Measurements from ENCODE around the gene CCDC28B. TPM values are rescaled to one million over a fixed set of nuclear protein-coding genes. Genes with fewer than 3 reads are reported as not detected.

Gene CCDC28B
- total and polyA plus RNA-seq, 2 of the 13 experiments (the other 11 are each of a cell fraction or from before 2014, with no cell fraction given): 2.6 to 3.5 TPM

DNA sequence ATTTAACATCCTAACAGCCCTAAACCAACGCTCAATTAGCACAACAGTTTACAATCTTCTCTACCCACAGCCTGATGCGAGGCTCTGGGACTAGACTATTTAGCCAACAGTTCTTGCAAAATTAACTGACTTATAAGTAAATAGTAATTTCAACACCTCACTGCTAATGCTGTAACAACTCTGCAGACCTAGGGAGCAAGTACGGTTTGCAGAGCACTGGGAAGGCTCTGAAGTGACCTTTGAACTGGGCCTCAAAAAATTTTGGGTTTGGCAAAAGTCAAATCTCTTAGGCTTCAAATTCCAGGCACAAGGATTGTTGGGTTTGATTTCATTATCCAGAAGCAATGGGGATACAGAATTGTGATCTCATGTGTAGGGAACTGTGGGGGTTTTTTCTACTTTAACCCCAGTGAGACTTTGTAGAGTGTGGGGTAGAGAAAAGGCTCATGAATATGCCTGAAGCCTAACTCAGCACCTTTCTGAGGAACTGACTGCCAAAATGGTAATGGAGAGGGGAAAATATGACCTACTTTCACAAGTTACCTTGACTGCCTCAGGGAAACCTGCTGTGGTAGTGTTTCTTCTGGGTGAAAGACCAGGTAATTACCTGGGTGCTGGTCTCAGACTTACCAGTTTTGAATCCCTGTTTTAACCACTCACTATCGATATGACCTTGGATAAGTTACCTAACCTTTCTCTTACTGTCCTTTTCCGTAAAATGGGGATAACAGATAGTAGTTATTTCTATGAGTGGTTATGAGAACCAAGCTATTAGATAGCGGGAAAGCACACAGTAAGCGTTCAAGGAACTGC lies 21.8 kb upstream of the CCDC28B start (continued):
- TF ChIP-seq CENPX (CRISPR knock-in tag; IDR thresholded peaks at IDR 0.05): no peak
- TF ChIP-seq, protein P1, sequence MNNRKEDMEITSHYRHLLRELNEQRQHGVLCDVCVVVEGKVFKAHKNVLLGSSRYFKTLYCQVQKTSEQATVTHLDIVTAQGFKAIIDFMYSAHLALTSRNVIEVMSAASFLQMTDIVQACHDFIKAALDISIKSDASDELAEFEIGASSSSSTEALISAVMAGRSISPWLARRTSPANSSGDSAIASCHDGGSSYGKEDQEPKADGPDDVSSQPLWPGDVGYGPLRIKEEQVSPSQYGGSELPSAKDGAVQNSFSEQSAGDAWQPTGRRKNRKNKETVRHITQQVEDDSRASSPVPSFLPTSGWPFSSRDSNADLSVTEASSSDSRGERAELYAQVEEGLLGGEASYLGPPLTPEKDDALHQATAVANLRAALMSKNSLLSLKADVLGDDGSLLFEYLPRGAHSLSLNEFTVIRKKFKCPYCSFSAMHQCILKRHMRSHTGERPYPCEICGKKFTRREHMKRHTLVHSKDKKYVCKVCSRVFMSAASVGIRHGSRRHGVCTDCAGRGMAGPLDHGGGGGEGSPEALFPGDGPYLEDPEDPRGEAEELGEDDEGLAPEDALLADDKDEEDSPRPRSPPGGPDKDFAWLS (CRISPR knock-in tag; IDR thresholded peaks at IDR 0.05; ENCODE audit: borderline replicate concordance): no peak
- TF ChIP-seq, protein P2, sequence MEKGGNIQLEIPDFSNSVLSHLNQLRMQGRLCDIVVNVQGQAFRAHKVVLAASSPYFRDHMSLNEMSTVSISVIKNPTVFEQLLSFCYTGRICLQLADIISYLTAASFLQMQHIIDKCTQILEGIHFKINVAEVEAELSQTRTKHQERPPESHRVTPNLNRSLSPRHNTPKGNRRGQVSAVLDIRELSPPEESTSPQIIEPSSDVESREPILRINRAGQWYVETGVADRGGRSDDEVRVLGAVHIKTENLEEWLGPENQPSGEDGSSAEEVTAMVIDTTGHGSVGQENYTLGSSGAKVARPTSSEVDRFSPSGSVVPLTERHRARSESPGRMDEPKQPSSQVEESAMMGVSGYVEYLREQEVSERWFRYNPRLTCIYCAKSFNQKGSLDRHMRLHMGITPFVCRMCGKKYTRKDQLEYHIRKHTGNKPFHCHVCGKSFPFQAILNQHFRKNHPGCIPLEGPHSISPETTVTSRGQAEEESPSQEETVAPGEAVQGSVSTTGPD (CRISPR knock-in tag; IDR thresholded peaks at IDR 0.05): peak; percentile 15; the same call in 1 of the 2 replicates
- peak; percentile 6; the same call in 1 of the 3 replicates for TF ChIP-seq MXI1 (IDR thresholded peaks at IDR 0.05; ENCODE audit: borderline replicate concordance, low read depth, low read length)
- TF ChIP-seq, protein P3, sequence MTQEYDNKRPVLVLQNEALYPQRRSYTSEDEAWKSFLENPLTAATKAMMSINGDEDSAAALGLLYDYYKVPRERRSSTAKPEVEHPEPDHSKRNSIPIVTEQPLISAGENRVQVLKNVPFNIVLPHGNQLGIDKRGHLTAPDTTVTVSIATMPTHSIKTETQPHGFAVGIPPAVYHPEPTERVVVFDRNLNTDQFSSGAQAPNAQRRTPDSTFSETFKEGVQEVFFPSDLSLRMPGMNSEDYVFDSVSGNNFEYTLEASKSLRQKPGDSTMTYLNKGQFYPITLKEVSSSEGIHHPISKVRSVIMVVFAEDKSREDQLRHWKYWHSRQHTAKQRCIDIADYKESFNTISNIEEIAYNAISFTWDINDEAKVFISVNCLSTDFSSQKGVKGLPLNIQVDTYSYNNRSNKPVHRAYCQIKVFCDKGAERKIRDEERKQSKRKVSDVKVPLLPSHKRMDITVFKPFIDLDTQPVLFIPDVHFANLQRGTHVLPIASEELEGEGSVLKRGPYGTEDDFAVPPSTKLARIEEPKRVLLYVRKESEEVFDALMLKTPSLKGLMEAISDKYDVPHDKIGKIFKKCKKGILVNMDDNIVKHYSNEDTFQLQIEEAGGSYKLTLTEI (CRISPR knock-in tag; conservative IDR thresholded peaks at IDR 0.05): no peak
- TF ChIP-seq NKX3-1 (CRISPR knock-in tag; IDR thresholded peaks at IDR 0.05): no peak
- no peak for TF ChIP-seq ZKSCAN8 (CRISPR knock-in tag; IDR thresholded peaks at IDR 0.05; ENCODE audit: borderline replicate concordance)
- TF ChIP-seq ARNTL (CRISPR knock-in tag; IDR thresholded peaks at IDR 0.05): no peak
- TF ChIP-seq MEIS2 (CRISPR knock-in tag; IDR thresholded peaks at IDR 0.05): no peak
- TF ChIP-seq, protein P4, sequence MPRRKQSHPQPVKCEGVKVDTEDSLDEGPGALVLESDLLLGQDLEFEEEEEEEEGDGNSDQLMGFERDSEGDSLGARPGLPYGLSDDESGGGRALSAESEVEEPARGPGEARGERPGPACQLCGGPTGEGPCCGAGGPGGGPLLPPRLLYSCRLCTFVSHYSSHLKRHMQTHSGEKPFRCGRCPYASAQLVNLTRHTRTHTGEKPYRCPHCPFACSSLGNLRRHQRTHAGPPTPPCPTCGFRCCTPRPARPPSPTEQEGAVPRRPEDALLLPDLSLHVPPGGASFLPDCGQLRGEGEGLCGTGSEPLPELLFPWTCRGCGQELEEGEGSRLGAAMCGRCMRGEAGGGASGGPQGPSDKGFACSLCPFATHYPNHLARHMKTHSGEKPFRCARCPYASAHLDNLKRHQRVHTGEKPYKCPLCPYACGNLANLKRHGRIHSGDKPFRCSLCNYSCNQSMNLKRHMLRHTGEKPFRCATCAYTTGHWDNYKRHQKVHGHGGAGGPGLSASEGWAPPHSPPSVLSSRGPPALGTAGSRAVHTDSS (CRISPR knock-in tag; conservative IDR thresholded peaks at IDR 0.05): no peak
- TF ChIP-seq ZNF530 (CRISPR knock-in tag; IDR thresholded peaks at IDR 0.05; ENCODE audit: low read depth): no peak
- TF ChIP-seq ATRX (CRISPR knock-in tag; IDR thresholded peaks at IDR 0.05; ENCODE audit: borderline replicate concordance): no peak
- no peak for TF ChIP-seq SNAPC2 (CRISPR knock-in tag; IDR thresholded peaks at IDR 0.05)
- TF ChIP-seq, protein P5, sequence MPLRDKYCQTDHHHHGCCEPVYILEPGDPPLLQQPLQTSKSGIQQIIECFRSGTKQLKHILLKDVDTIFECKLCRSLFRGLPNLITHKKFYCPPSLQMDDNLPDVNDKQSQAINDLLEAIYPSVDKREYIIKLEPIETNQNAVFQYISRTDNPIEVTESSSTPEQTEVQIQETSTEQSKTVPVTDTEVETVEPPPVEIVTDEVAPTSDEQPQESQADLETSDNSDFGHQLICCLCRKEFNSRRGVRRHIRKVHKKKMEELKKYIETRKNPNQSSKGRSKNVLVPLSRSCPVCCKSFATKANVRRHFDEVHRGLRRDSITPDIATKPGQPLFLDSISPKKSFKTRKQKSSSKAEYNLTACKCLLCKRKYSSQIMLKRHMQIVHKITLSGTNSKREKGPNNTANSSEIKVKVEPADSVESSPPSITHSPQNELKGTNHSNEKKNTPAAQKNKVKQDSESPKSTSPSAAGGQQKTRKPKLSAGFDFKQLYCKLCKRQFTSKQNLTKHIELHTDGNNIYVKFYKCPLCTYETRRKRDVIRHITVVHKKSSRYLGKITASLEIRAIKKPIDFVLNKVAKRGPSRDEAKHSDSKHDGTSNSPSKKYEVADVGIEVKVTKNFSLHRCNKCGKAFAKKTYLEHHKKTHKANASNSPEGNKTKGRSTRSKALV (CRISPR knock-in tag; IDR thresholded peaks at IDR 0.05): no peak
- no peak for TF ChIP-seq ZNF652 (CRISPR knock-in tag; IDR thresholded peaks at IDR 0.05; ENCODE audit: borderline replicate concordance, low read depth)
- TF ChIP-seq, protein P6, sequence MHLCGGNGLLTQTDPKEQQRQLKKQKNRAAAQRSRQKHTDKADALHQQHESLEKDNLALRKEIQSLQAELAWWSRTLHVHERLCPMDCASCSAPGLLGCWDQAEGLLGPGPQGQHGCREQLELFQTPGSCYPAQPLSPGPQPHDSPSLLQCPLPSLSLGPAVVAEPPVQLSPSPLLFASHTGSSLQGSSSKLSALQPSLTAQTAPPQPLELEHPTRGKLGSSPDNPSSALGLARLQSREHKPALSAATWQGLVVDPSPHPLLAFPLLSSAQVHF (CRISPR knock-in tag; IDR thresholded peaks at IDR 0.05): no peak
- TF ChIP-seq, protein P7, sequence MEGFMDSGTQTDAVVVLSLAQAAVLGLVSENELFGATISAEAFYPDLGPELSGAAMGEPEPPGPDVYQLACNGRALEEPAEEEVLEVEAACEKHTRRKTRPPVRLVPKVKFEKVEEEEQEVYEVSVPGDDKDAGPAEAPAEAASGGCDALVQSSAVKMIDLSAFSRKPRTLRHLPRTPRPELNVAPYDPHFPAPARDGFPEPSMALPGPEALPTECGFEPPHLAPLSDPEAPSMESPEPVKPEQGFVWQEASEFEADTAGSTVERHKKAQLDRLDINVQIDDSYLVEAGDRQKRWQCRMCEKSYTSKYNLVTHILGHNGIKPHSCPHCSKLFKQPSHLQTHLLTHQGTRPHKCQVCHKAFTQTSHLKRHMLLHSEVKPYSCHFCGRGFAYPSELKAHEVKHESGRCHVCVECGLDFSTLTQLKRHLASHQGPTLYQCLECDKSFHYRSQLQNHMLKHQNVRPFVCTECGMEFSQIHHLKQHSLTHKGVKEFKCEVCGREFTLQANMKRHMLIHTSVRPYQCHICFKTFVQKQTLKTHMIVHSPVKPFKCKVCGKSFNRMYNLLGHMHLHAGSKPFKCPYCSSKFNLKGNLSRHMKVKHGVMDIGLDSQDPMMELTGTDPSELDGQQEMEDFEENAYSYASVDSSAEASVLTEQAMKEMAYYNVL (CRISPR knock-in tag; IDR thresholded peaks at IDR 0.05; ENCODE audit: borderline replicate concordance): no peak
